Stimulated activated naive CD8-positive, alpha-beta T cell treated with anti-CD3 and anti-CD28 coated beads, Interleukin-15, Interleukin-2, amounts not matched to agents 100 U/mL and 50 U/mL, for 24 hours (primary cell): ENCODE results near the gene CRIP2.
A peak's percentile ranks its signal among the peaks of the same experiment; 100 is the strongest.

ENCODE experiments used
- ATAC-seq: fragments of 150-1000 bp; cut with Tn5 transposase; one replicate; pipeline ENCODE4 v1.10.0; 2021
- DNase-seq: peaks from one replicate; pipeline ENCODE4 v3.0.0; 2021

Gene CRIP2

DNA sequence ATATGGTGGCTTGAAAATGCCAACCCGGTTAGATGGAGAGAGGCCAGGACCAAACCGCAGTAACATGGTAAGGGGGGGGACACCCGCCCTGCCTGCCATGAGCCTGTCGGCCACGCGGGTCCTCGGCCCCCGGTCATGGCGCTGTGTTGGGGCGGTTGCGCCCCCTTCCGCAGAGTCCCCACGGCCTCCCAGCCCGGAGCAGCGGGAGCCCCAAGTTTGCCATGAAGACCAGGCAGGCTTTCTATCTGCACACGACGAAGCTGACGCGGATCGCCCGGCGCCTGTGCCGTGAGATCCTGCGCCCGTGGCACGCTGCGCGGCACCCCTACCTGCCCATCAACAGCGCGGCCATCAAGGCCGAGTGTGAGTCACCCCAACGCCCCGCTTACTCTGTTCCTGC, 10.1 kb upstream of the CRIP2 start:
- no peak for ATAC-seq

GRCh38 chr14:105465209-105466031, 9.2 kb upstream of the CRIP2 start:
- ATAC-seq (no peak), DNase-seq (no peak)

More for the DNA sequence above, 10.1 kb upstream of the CRIP2 start:
- DNase-seq = no peak

GRCh38 chr14:105466531-105467248, 7.9 kb upstream of the CRIP2 start:
- no peak for ATAC-seq
- DNase-seq = no peak

DNA sequence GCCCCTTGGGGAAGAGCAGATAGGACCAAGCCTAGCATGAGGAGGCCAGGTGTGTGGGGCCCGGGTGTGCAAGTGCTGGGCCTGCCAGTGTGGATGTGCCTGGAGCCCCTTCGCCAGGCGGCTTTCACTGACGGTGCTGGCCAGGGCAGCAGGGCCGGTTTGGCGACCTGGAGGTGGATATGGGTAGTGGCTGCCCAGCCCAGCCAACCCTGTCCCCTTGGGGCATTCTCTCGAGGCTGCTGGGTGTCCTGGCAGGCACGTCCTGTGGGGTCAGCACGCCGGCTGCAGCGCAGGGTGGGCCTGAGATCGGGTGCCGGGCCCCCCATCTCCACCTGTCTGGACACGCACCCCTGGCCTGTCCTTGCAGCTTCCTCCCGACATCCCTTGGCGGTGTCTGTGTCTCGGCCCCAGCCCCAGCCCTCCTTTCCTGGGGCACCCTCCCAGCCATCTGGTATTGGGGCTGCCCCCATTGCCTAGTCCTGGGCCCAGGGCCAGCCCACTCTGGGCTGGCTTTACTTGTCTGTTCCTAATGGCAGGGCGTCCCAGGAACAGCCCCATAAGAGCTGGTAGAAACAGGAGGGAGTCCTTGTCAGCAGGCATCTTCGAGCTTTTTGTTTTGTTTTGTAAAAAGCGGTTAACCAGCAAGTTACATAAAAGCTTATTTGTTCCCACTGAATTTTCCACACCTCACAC, 7.2 kb upstream of the CRIP2 start:
- no peak for DNase-seq
- ATAC-seq = no peak

- DNase-seq (no peak), ATAC-seq (no peak)
Measured at GRCh38 chr14:105467942-105468471, 6.6 kb upstream of the CRIP2 start.

DNA sequence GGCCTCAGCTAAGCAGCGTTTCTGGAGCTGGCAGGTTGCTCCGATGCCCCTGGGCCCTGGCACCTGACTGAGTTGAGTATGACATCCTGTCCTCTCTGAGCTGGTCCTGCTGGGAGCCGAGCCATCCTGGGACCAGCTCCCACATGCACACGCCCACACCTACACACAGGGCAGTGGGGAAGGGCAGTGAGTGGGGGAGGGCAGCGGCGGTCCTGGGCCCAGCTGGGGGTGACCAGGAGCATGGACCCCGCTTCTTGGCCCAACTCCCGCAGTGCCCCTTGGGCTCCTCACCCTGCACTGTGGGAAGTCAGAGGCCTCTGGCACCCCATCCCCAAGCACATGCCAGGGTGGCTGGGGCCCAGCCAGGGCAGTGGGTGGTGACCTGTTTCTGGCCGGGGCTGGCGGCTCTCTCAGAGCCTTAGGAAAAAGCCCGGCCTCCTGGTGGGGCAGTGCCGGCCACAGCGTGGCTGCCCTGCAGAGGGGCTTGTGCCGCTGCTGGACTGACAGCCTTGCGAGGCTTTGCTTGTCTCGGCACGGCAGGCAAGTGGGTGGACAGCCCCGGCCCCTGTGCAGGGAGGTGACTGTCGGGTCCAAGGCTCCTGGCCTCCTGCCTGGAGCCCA, 5.9 kb upstream of the CRIP2 start:
- DNase-seq (no peak), ATAC-seq (no peak)

DNA sequence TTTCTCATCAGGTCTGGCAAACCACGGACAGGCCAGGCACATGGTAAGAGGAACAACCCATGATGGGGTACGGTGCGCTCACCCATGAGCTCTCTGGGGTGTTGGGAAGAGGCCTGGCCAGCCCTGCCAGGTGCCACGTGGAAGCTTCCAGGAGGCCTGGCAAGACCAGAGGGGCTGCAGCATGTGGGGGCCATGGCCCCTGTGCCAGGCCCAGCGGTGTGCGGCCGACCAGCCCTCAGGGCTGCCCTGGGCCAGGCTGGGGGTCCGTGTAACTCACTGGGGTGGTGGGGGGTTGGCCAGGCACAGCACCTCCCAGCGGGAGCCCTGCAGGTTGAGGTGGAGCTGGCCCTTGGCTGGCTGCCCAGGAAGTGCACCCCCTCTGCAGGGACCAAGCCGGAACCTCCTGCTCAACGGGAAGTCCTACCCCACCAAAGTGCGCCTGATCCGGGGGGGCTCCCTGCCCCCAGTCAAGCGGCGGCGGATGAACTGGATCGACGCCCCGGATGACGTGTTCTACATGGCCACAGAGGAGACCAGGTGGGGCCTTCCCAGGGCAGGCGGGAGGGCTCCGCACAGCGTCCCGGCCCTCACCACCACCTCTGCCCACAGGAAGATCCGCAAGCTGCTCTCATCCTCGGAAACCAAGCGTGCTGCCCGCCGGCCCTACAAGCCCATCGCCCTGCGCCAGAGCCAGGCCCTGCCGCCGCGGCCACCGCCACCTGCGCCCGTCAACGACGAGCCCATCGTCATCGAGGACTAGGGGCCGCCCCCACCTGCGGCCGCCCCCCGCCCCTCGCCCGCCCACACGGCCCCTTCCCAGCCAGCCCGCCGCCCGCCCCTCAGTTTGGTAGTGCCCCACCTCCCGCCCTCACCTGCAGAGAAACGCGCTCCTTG, 4.9 kb upstream of the CRIP2 start:
- ATAC-seq (no peak), DNase-seq (no peak)

GRCh38 chr14:105470350-105471296, 4.0 kb upstream of the CRIP2 start:
- no peak for DNase-seq
- no peak for ATAC-seq

DNA sequence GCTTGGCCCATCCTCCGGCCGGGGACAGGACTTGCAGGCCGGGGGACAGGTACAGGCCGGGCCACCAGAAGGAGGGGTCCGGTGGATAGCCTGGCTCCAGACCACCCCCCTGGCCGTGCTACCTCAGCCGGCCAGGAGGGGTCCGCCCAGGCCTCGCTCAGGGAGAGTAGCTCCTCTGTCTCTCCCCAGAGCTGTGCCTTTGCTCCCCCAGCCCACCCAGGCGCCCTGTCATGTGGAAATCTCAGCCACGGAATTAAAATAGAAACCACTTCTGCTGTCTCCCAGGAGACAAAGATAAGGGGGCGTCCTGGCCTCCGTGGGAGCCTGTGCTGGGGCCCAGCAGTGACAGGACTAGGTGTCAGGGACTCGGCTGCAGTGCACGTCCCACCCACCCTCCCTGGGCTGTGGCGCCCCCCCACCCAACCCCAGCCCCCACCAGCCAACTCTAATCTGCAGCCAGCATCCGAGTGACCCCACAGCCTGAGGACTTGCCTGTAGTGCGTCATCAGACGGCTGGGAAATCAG, 3.3 kb upstream of the CRIP2 start:
- ATAC-seq = no peak
- DNase-seq = no peak

DNA sequence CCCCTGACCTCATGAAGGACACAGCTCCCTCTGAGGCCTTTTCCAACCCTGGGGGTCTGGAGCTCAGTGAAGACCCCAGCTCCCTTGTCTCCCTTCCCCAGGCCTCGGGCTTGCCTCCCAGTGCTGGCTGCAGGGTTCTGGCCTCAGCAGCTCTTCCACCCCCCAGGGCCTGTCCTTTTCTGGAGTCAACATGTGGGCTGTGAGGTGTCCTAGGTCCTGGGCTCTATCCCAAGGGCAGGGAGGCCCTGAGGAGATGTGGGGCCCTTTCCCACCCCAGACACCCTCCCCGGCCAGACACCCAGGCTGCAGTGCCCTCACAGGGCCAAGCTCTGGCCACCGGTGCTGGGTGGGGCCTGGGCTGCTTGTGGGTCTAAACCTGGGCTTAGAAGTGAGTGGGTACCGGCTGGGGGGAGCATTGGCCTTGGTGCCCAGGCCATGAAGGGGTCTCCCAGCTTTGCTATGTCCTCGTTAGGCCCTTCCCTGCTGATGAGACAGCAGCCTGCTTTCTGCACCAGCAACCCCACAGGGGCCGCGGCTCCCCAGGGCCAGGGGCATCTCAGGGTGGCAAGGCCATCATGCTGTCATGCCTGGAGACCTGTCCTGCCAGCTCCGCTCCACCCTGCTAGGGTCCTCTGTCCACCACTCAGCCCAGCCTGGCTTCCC, 2.7 kb upstream of the CRIP2 start:
- DNase-seq (no peak), ATAC-seq (no peak)

GRCh38 chr14:105472486-105472991, 2.1 kb upstream of the CRIP2 start:
- DNase-seq (no peak), ATAC-seq (no peak)

- no peak for DNase-seq
- ATAC-seq = no peak
Measured at GRCh38 chr14:105473033-105473676, 1.5 kb upstream of the CRIP2 start.

DNA sequence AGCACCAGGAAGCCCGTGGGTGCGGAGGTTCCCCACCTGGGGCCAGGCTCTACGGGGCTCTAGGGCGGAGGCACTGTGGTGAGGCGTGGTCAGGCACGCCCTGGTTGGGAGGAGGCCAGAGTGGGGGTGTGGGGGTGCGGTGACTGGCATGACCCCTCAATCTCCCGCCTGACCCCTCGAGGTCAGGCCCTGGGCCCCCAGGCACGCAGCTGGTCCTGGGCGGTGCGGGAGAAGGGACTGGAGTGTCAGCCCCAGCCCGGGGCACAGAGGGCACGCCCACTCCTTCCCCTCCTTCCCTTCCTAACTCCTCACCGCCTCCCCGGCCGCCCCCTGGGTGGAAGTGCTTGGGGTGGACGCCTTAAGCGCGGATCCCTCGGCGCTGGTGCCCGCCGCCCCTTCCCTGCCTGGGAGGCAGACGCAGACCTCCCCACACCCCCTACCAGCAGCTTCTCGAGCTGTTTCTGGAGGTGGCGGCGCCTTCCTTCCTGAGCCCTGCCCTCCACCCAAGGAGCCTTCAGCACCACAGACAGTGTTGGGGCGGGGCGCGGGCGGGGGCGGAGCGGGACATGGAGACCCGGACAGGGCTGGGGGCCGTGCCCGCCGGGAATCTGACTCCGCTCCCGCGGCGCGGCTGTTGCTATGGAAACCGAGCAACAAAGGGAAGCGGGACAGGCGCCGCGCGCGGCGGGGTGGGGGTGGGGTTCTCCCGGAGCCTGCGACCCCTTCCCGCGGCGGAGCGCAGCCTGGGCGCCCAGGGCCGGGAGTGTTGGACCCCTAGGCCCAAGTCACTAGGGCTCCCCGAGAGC, 741 bp upstream of the CRIP2 start:
- DNase-seq (peak; percentile 65), ATAC-seq (peak; percentile 28)

GRCh38 chr14:105475269-105476096, 862 bp downstream of the CRIP2 start:
- DNase-seq (no peak), ATAC-seq (no peak)

DNA sequence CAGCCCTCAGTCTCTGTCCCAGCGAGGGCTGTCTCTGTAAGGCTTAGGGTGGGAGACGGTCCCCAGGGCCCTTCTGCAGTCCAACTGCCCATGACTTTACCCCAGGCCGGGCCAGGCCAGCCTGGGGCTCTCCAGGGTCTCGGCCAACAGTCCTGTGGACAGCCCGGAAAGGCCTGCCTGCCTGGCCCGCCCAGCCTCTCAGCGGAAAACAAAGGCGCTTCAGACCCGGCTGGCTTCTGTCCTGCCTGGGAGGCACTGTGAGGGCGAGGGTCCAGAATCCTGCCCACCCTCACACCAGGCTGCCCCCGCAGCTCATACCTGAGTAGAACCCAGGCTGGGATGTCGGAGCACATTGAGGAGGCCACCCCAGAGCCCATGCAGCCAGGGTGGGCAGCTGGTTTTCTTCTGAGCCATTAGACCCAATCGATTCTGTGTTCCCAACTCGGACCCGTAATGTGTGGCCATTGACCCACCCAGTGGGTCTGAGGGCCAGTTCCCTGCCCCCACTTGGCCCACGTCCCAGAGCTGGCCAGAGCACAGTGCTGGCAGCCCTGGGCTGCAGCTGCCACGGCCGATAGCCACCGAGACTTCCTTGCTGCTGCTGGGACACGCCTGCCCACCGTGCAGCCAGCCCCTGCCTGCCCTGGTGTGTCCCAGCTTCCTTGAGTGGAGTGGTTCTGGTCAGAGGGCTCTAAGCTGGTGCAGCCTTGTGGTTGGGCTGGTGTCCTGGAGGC, 1.6 kb downstream of the CRIP2 start:
- no peak for ATAC-seq

More for the DNA sequence above, 1.6 kb downstream of the CRIP2 start:
- DNase-seq = no peak
